Fibroblast of skin of right quadriceps (primary cell): ENCODE measurements around the gene MED31.
"Not testable (repeated sequence)": the region's sequence is repeated elsewhere in the genome, so short reads cannot be mapped to it uniquely, and the experiment has no call there.

Experiments
- DNase-seq: peaks from one replicate; pipeline ENCODE4 v3.0.0-alpha.2; 2013

The MED31 gene

DNA sequence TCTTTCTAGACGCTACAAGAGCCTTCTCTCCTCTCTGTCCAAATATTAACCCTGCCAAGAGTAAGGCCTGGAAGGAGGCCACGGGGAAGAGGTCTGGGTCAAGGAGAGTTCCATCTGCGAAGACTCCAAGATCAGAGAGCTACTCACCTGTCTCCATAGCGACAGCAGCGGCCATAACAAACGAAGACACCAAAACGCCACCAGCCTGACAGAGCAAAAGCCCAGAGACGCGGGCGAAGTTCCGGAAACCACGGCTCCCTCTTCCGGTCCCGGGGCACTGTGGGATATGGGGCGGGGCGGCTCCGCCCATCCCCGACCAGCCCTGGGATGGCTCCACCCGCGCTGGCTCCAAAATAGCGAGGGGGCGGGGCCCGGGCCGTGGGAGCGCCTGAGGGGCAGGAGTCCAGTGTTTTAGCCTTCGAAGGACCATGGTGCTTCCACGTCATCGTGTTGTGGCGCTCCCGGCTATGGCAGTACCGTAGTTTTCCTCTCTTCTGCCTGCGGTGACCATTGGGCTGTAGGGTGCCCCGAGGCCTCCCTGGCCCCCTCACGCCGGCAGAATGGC is at the start of gene MED31, which contains the start of gene C17orf100:
MED31 (minus strand) TSS at position 252 of the 565 bp plus-strand sequence; CDS start at position 175, 77 bp downstream.
C17orf100 (plus strand) TSS at position 409 of the 565 bp plus-strand sequence; CDS start at position 561, 152 bp downstream.
- peak; percentile 89 for DNase-seq

DNA sequence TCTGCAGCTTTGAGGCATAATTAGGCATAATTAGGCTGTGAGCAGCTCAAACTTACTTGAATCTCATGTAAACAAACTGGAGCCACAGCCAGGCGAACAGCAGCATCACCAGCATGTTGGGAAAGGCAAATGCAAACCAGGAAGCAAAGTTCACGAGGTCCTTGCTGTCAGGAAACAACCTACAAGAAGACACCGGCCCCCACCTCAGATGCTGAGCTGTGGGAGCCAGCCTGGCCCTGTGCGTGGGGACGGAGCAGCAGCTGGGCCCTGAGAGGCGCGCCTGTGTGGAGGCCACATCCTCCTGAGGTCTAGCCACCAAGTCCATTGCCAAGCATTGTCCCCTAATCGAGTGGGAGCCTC is 49.5 kb upstream of the MED31 start:
- DNase-seq: no peak

DNA sequence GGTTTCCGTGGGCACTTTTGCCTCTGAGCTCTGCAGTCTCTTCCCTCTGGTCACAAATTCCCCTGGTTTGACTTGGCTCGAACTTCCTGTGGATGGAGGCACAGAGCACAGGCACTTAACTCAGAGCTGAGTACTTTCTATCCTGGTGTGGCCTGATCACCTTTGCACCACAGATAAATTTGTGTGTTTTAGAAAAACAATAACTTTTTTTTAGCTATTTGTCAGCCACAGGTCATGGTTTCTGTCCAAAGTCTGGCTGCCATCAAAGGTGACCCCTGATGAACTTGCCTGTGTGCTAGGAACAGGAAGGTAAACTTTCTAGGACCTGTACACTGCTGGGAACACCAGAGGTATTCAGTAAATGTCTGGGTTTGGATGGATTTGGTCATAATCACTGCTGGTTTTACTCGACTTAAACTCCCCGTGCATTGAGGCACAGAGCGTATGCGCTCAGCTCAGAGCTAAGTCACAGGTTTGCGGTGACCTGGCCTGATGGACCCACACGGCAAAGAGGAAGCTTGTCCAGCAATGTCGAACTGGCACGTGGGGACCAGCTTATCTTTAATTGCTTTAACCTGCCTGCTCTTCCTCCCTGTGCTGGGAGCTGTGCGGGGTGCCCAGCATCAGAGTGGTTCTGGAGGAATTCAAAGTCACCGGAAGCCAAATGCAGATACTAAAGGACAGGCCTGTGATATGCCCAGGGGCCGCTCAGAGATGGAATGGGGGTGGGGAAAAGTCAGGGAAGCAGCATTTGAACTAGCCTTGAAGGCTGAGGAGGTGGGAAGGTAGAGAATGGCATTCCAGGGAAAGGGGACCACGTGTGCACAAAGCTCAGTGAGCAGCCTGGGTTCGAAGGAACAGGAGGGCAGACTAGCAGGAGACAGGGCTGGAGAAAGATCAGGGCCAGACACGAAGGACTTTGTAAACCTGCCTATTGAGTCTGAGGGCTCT is 48.9 kb upstream of the MED31 start:
- no peak for DNase-seq

DNA sequence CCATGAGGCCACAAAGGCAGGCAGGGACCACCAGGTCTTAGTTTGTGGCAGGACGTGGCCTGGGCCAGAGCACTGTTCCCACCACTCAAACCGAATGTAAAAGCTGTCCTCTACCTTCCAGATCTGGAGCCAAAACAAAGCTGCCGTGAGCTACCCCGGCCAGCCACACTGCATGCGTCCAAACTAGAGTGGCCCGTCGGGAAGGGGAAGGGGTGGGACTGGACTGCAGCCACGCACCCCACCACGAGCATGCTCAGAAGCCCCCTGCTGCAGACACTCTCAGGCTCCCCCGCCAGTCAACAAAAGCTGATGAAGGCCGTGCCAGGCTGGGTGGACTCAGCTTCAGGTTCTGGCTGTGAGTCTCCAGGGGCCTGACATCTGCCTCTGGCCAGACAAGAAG is 46.6 kb upstream of the MED31 start:
- DNase-seq: no peak

DNA sequence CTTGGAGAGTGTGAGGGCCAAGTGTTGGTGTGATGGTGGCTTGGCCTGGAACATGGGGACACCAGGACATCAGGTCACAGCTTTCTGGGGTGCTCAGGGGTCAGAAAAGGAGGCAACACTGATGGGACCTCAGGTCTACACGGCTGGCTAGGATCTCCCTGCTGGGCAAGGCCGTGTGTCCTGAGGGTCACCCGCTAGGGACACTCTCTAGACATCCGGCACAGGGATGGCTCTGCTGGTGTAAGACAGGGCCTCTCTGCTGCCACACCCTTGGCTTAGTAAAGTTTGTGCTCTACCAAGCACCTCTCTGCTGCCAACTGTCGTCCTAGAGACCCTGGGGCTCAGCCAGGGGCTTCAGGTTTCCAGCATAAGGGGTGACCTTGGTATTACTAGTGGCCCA is 45.5 kb upstream of the MED31 start:
- DNase-seq: no peak

DNA sequence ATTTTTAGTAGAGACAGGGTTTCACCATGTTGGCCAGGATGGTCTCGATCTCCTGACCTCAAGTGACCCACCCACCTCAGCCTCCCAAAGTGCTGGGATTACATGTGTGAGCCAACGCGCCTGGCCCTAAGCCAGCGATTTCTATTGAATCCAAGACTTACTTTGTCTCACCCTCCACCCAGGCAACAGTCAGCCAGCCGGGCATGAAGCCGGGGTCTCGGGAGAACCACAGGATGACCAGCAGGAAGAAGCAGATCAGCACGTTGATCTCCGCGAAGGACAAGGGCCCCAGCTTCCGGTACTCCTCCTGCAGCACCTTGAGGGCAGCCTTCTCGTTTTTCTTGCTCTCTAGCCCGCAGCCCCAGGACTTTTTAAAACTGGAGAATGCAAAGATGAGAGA is 44.2 kb upstream of the MED31 start:
- no peak for DNase-seq

DNA sequence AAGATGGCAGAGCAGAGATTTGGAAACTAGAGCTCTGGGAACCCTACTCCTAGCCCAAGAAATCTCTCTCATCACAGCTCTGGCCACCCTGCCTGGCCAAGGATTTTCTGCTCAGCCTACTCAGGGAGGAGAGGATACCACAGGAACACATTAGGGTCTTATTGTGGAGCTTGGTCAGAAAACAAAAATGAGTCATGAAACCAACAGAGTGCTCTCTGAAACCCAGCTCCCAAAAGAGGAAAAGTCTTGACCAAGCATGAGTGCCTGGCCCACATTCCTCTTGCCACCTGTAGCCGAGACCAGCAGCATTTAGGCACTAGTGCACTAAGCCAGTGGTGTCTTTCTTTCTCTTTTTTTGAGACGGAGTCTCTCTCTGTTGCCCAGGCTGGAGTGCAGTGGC is 43.6 kb upstream of the MED31 start:
- DNase-seq: no peak

DNA sequence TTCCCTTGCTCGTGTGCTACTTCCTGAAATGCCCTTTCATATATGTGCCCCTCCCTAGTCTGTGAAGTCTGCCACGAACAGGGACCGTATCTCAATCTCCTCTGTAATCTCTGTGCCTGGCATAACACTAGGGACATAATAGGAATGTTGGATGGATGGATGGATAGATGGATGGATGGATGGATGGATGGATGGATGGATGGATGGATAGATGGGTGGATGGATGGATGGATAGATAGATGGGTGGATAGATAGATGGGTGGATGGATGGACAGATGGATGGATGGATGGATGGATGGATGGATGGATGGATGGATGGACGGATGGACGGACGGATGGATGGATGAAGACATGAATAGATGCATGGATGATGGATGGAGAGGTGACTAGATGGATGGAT is 40.6 kb upstream of the MED31 start:
- DNase-seq: not testable (repeated sequence)

DNA sequence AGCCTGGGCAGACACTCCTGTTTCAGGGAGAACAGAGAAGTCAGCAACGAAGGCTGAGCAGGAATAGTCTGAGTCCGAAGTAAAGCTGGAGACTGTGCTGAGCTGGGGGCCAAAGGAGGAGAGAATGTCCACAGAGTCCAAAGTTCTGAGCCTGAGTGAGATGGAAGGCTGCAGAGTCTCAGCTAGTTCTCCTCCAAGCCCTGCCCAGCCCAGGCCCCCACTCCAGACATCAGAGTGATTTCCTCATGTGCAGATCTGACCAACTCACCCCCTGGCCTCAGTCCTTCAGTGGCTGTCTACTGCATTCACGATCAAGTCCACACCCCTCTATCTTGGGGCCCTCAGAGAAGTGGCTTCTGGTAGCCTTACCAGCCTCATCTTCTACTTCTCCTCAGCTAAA is 40.1 kb upstream of the MED31 start:
- no peak for DNase-seq

DNA sequence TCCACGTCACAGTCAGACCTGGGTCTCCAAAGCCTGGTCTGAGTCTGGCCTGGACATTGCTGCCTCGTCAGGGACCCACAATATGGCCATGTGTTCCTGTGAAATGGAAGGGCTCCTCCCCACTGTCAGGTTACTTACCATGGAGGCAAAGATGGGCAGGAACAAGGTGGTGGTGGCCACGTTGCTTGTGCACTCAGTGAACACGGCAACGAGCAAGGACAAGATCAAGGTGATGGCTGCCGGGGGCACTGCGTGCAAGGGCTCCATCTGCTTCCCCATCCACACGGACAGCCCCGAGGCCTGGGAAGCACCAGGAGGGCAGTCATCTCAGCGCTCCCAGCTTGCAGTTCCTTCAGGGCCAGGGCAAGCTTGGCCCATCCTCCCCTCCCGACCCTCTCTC is 39.2 kb upstream of the MED31 start:
- no peak for DNase-seq

DNA sequence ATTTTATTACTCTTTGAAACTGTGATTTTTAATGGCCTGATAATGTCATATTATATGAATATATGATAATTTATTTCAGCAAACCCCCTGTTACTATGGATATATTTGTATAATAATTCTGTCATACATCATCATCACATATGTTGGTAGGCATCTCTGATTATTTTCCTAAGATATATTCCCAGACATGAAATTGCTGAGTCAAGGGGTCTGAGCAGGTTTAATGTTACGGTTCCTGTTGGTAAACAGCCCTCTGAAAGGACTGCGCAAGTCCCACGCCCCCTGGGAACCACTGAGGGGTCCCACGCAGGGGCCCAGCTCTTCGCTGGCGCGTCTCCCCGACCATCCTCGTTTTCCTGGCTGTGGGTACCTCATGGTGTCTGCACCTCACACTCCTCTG is 37.5 kb upstream of the MED31 start:
- DNase-seq: no peak

DNA sequence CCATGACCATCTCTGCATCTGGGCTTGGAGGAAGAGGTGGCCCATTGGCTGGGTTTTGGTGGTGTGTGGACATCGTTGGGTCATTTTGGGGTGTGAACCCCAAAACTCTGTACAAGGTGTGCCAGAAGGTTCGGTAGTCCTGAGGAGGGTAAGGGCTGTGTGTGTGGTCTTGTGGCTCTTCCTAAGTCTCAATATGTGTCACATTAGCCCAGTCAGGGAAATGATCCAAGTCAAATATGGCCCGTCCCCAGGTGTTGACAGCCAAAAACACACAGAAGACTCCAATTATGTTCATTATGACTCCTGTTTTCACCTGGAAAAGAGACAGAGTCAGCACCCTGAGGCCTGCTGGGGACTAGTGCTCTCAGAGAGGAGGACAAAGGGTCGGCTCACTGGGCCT is 34.6 kb upstream of the MED31 start:
- DNase-seq: no peak

DNA sequence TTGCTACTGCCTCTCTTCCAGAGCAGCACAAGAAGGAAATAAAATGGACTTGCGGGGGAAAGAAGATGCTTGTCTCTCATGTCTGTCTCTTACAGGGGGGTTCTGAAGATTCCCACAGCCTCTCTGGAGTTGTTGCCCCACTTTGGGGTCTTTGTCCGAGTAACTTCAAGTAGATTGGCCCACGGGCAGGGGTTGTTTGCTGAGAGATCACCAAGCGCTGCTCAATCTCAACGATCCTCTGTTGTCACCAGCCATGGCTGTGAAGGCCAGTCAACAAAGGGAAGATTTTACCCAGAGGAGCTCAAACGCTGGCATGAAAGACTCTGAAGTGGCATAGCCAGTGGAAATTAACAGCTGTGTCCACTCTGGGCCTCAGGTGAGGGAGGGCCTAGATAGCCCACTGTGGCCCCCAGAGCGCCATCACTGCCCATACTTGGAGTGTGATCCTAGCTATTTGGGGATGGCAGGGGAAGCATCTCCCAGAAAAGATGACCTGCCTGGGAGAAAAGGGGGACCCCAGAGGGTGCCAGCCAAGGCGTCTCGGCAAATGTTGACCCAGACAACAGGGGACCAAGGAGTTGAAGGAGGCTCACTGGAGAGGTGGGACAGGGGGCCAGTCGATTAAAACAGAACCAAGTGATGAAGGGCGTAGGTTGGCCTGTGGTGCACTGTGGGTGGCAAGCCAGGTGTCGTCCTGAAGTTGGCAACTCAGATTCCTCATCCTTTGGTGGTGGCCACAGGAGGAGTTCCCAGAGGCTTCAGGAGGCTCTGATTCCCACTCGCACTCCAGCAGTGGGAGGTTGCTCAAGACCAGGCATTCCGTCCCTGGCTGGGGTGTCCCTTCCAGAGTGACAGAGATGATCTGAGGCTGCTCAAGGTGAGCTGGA is 33.7 kb upstream of the MED31 start:
- DNase-seq: no peak

DNA sequence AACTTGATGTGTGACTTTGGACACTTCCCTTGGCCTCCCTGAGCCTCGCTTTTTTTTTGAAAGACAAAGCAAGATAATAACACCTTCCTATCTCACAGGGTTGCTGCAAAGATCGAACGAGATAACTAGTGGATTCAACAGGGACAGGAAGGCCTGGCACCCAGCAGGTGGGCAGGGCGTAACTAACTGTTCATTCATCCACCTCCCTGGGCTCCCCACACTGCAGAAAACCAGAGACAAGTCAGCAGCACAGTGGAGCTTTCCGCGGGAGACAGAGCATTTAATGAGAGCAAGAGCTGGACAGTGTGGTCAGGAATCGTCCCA is 33.0 kb upstream of the MED31 start:
- no peak for DNase-seq

DNA sequence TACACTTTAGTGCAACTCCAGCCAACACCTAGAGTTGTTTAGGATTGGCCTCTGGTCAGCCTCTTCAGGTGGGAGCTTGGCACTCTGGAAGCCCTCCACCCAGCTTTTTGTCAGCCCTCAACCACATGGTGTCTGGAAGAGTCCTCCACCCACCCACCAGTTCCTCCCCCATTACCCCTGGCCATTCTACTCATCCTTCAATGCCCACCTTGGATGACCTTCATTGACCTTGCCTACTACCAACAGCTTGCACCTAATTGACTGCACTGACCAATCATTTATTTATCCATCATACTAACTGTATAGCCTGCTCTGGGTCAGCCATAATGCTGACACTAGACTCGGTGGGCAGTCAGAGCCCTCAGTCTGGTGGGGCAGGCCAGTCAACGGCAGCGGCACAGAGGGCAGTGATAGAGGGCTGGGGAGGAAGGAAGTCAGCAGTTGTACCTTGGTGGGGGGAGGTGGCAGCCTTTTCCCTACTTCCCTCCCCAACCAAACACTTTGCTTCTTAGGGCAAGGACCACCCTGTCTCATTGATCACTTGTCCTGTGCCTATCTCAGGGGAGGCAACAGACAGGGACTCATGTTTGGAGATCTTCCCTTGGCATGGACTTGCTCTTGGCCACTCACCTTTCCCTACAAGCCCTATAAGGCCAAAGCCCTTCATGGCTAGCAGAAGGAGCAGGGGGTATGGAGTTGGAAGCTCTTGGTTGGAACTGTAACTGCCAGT is 32.5 kb upstream of the MED31 start:
- no peak for DNase-seq

DNA sequence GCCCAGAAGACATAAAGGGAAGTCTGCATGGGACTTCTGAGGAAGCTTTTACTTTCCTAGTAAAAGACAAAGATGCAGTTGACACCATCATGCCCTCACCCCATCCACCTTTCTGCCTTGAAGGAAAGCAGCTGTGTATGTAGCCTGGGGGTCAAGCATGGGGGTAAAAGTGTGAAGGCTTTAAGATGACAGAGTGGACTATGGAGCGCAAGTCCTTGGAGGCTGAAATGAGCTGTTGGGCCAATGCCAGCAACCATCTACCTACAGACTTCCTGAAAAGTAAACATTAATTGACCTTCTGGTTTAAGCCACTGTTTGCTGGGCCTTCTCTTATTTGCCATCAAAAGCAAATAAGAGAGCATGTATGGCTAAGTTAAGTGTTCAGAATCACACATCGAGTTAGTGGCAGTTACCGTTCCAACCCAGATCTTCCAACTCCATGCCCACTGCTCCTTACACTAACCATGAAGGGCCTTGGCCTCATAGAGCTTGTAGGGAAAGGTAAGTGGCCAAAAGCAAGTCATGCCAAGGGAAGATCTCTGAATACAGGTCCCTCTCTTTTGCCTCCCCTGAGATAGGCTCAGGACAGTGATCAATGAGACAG is 31.8 kb upstream of the MED31 start:
- no peak for DNase-seq

DNA sequence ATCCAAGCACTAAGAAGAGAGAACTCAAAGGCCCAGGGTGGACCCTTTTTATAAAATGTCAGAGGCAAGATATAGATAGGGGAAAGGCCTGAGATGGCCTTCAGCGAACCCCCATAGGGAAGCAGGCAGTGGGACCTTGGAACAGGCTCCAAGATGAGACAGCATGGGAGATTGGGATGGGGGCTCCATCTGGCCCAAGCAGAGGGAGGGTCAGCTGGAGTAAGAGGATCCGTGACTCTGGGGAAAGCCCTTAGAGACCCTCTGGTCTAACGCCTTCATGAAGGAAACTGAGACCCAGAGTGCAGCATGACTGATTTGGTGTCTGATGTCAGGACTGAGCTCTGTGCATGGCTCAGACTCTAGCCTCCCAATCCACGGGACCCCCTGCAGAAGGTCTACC is 30.9 kb upstream of the MED31 start:
- no peak for DNase-seq

DNA sequence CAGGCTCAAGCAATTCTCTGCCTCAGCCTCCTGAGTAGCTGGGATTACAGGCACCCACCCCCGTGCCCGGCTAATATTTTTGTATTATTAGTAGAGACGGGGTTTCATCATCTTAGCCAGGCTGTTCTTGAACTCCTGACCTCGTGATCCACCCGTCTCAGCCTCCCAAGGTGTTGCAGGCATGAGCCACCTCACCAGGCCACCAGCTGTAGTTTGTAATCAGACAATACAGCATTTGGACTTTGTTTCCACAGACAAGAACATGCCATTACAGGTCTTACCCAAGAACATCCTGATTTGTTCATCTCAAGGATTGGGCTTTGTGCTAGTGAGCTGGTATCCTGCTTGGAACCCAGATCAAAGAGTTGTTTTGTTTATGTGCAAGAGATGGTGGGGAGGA is 30.3 kb upstream of the MED31 start:
- DNase-seq: no peak

DNA sequence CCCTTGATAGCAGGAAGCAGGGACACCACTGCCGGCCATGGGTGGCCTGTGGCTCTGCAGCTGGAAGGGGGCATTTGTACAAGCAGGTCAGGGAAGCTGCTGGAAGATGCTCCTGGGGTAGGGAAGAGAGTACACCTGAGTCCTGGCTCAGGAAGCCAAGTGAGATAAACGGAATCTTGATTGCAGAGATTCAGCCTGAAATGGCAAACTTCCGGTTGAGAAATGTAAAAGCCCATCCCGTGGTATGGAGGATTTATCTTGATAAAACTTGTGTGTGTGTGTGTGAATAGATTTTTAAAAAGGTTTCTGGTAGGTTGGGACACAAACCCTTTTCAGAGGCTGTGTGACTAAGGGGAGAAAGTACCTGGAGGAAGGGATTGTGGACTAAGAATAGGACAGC is 29.8 kb upstream of the MED31 start:
- DNase-seq: no peak

DNA sequence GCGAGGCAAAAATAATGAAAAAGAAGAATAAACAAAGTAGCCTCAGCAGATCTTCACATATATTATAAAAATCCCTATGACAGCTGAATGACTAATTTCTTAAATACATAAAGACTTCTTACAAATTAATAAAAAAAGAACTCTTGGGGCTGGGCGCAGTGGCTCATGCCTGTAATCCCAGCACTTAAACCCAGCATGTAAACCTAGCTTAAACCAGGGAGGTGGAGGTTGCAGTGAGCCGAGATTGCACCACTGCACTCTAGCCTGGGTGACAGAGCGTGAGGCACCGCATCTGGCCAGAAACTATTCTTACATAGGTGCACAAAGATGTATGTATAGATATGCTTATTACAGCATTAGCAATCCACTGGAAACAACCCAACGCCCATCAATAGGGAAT is 27.8 kb upstream of the MED31 start:
- no peak for DNase-seq

DNA sequence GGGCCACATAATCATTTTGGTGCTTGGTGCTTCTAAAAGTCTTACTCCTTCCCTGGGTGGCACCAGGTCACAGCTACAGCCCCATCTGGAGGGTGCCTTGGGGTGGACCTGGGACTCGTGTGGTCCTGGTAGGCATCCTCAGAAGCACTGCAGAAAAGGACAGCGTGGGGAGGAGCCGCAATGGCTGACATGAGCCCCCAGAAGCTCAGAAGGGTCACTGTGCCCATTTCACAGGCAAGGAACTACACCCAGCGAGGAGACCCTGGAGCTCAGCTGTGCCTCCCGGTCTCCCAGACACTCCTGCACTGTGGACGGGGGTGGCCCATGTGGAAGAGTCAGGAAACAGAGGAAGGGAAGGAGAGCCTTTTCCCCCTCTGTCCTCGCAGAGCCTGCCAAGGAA is 26.5 kb upstream of the MED31 start:
- no peak for DNase-seq

DNA sequence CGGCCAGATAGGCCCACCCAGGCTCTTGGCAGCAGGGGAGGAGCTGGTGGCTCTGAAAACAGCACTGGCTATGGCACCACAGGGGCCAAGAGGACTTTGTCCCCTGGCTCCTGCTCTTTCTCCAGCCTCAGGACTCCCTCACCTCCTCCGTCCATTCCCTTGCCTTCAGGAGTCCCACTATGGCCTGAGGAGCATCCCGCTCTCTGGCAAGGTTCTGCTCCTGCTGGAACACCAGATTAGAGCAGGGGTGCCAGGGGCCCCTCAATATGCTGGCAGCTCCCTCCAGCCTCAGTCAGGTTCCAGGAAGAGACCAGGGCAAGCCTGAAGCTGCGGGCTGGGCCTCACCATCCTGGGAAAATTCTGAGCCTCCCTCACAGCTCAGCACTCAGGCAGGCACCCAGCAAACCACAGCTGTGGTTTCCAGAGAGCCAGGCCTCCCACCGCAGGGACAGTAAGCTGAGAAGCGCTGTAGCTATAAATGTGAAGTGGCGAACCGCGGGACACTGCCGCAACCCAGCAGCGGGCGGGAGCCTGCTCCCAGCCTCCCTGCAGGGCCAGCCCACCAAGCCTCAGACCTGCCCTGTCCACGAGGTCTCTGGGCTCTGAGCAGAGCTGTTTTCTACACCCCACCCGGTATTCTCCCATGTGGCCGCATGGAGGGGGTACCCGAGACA is 25.9 kb upstream of the MED31 start:
- peak; percentile 33 for DNase-seq
